ENCODE results near the gene CPEB3. TPM values are rescaled to one million over a fixed set of nuclear protein-coding genes. Genes with fewer than 3 reads are reported as not detected.

The CPEB3 gene
- total and polyA plus RNA-seq, 2 donors (not counting 3 experiments of a cell fraction or from before 2014, with no cell fraction given), result 0.80 to 2.2 TPM

- no peak for FAIRE-seq
- Histone ChIP-seq H3K4me2 (ENCODE audit: insufficient read depth, low read length) (no peak overlapping the region), H3K4me3 (replicated peaks in 1 of 3; ENCODE audit: insufficient read depth in 1 of 3, low read depth in 1 of 3, low read length in 3 of 3) (no peak overlapping the region), H3K9ac (replicated peaks; ENCODE audit: extremely low read depth, insufficient read depth, low read length) (no peak overlapping the region), H3K9me1 (replicated peaks; ENCODE audit: control insufficient read depth, extremely low read depth, insufficient read depth, low read length) (no peaks in the 10 kb centered on the region), H3K79me2 (ENCODE audit: control insufficient read depth, insufficient read depth, low read length) (no peaks in the 10 kb centered on the region), H3K27me3 (ENCODE audit: control insufficient read depth in 2 of 2, insufficient read depth in 2 of 2, low read length in 2 of 2) (no peaks in the 10 kb centered on the region), H3K9me3 (replicated peaks; ENCODE audit: control insufficient read depth, insufficient read depth, low read length) (no peaks in the 10 kb centered on the region), H3K4me1 (ENCODE audit: control insufficient read depth, extremely low read depth, insufficient read depth, low read length) (peaks cover 10% of the 10 kb centered on the region), H3K27ac (ENCODE audit: insufficient read depth, low read depth, low read length) (no peak overlapping the region), H2AFZ (ENCODE audit: low read depth, low read length) (no peak overlapping the region), H3K36me3 (ENCODE audit: control insufficient read depth in 2 of 2, extremely low read depth in 1 of 2, insufficient read depth in 2 of 2, low read length in 2 of 2) (no peaks in the 10 kb centered on the region), H4K20me1 (replicated peaks; ENCODE audit: control insufficient read depth, extremely low read depth, insufficient read depth, low read length) (no peaks in the 10 kb centered on the region)
- CTCF ChIA-PET, result interaction anchor here (0.6 to 2.2 kb wide), 6 partner anchors 13 to 120 kb away, joined by 3 to 7 read pairs (median 4); partner anchors contain the start of genes CPEB3 and MARCHF5
- intact Hi-C loops (cut with micrococcal nuclease), result no loop called here
- no TSS peak for BruUV-seq (replicated peaks)
- DNase-seq (ENCODE audit: low read depth, low spot score), result no peak
- dilution Hi-C loops (cut with MboI; ENCODE audit: extremely low pct_ligation_motif_present, low sequenced_read_pairs), result no loop called here
- POLR2A ChIA-PET, result no interaction called here
- TF ChIP-seq EZH2 (IDR thresholded peaks at IDR 0.05; ENCODE audit: borderline replicate concordance, low read depth, low read length, severe bottlenecking) (no peak), MYC (IDR thresholded peaks at IDR 0.05; ENCODE audit: low read depth, low read length) (no peak), GATA2 (IDR thresholded peaks at IDR 0.05; ENCODE audit: insufficient read depth, insufficient read length, low read depth, low read length) (no peak), POLR2AphosphoS5 (IDR thresholded peaks at IDR 0.05; ENCODE audit: insufficient read depth, low read depth, low read length) (no peak), FOS (IDR thresholded peaks at IDR 0.05; ENCODE audit: borderline replicate concordance, insufficient read depth, low read length) (no peak)
- TF ChIP-seq, protein P1, sequence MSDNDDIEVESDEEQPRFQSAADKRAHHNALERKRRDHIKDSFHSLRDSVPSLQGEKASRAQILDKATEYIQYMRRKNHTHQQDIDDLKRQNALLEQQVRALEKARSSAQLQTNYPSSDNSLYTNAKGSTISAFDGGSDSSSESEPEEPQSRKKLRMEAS (IDR thresholded peaks at IDR 0.05; ENCODE audit: insufficient read depth, insufficient read length), result no peak
- TF ChIP-seq, protein P2, sequence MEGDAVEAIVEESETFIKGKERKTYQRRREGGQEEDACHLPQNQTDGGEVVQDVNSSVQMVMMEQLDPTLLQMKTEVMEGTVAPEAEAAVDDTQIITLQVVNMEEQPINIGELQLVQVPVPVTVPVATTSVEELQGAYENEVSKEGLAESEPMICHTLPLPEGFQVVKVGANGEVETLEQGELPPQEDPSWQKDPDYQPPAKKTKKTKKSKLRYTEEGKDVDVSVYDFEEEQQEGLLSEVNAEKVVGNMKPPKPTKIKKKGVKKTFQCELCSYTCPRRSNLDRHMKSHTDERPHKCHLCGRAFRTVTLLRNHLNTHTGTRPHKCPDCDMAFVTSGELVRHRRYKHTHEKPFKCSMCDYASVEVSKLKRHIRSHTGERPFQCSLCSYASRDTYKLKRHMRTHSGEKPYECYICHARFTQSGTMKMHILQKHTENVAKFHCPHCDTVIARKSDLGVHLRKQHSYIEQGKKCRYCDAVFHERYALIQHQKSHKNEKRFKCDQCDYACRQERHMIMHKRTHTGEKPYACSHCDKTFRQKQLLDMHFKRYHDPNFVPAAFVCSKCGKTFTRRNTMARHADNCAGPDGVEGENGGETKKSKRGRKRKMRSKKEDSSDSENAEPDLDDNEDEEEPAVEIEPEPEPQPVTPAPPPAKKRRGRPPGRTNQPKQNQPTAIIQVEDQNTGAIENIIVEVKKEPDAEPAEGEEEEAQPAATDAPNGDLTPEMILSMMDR (IDR thresholded peaks at IDR 0.05; ENCODE audit: extremely low read depth in 1 of 2, insufficient read depth in 1 of 2, low read depth in 1 of 2, low read length in 2 of 2), result no peak
These were observed 82.6 kb downstream of the CPEB3 start for GRCh38 chr10:92208157-92208720.

Measured in endothelial cell of umbilical vein (primary cell).